Measurements from ENCODE around the gene SPINDOC.

GRCh38 chr11:63764679-63765647 lies 48.3 kb upstream of the SPINDOC start:
- TF ChIP-seq, protein P1, sequence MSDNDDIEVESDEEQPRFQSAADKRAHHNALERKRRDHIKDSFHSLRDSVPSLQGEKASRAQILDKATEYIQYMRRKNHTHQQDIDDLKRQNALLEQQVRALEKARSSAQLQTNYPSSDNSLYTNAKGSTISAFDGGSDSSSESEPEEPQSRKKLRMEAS (CRISPR knock-in tag; IDR thresholded peaks at IDR 0.05) = no peak
- TF ChIP-seq EZH2 (IDR thresholded peaks at IDR 0.05; ENCODE audit: borderline replicate concordance, low read depth, low read length) = no peak
- no peak for TF ChIP-seq ZNF184 (CRISPR knock-in tag; IDR thresholded peaks at IDR 0.05)
- no peak for TF ChIP-seq MBD2 (IDR thresholded peaks at IDR 0.05; ENCODE audit: borderline replicate concordance, low read depth)
- TF ChIP-seq POLR2A (conservative IDR thresholded peaks at IDR 0.05) = no peak
- no peak for TF ChIP-seq ZNF609 (CRISPR knock-in tag; IDR thresholded peaks at IDR 0.05; ENCODE audit: borderline replicate concordance)
- no peak for TF ChIP-seq ZNF512 (tag; IDR thresholded peaks at IDR 0.05)
- TF ChIP-seq, protein P2, sequence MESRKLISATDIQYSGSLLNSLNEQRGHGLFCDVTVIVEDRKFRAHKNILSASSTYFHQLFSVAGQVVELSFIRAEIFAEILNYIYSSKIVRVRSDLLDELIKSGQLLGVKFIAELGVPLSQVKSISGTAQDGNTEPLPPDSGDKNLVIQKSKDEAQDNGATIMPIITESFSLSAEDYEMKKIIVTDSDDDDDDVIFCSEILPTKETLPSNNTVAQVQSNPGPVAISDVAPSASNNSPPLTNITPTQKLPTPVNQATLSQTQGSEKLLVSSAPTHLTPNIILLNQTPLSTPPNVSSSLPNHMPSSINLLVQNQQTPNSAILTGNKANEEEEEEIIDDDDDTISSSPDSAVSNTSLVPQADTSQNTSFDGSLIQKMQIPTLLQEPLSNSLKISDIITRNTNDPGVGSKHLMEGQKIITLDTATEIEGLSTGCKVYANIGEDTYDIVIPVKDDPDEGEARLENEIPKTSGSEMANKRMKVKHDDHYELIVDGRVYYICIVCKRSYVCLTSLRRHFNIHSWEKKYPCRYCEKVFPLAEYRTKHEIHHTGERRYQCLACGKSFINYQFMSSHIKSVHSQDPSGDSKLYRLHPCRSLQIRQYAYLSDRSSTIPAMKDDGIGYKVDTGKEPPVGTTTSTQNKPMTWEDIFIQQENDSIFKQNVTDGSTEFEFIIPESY (CRISPR knock-in tag; IDR thresholded peaks at IDR 0.05) = no peak
- no peak for TF ChIP-seq KAT2B (IDR thresholded peaks at IDR 0.05; ENCODE audit: low read depth, low read length)
- no peak for TF ChIP-seq HNRNPUL1 (IDR thresholded peaks at IDR 0.05; ENCODE audit: low read length)
- no peak for TF ChIP-seq NBN (IDR thresholded peaks at IDR 0.05; ENCODE audit: low read depth)

All from K562 (cell line).